Ascending aorta (tissue), 2 donors: ENCODE measurements around the gene NAA11. TPM values are rescaled to one million over a fixed set of nuclear protein-coding genes. Genes with fewer than 3 reads are reported as not detected.

Experiments
- DNase-seq, 2 donors: peaks; one replicate each; pipeline ENCODE4 v3.0.0-alpha.2; 2019; ENCODE audit warnings: low spot score in 2 of 2
- H3K27ac ChIP-seq, 2 donors: fragments of 200-600 bp; sonication (generic); one replicate each; pipeline ENCODE4 v1.5.1; 2016 to 2017; ENCODE audit warnings: mild to moderate bottlenecking in 1 of 2
- H3K27me3 ChIP-seq: fragments of 200-600 bp; sonication (generic); one replicate; pipeline ENCODE4 v1.5.1; 2017
- H3K36me3 ChIP-seq, 2 donors: fragments of 200-600 bp; sonication (generic); one replicate each; pipeline ENCODE4 v1.5.1; 2016
- H3K4me1 ChIP-seq, 2 donors: fragments of 200-600 bp; sonication (generic); one replicate each; pipeline ENCODE4 v1.5.1; 2016 to 2017; ENCODE audit warnings: mild to moderate bottlenecking in 1 of 2
- H3K4me3 ChIP-seq, 2 donors: fragments of 200-600 bp; sonication (generic); one replicate each; pipeline ENCODE4 v1.5.1; 2016 to 2017; ENCODE audit warnings: mild to moderate bottlenecking in 1 of 2
- H3K9me3 ChIP-seq, 2 donors: fragments of 200-600 bp; sonication (generic); one replicate each; pipeline ENCODE4 v1.5.1; 2016
- CTCF ChIP-seq, 3 experiments: fragments of 200-600 bp in 2 of 3; fragments of 450-650 bp in 1 of 3; sonication (generic) in 2 of 3; IDR thresholded peaks; one replicate each; pipeline ENCODE4 v1.5.1; 2016 to 2019; ENCODE audit warnings: antibody characterized with exemption in 3 of 3, mild to moderate bottlenecking in 1 of 3, moderate library complexity in 1 of 3
- intact Hi-C: fragments of 100-400 bp; cut with DNase I; formaldehyde crosslinking; loops from one replicate; pipeline ENCODE4 v1.15.1; 2023
- total RNA-seq: library from RNA; depleted of rRNA; stranded (reverse); fragments of >200 nt; gene quantifications from one replicate; pipeline ENCODE4 v1.1.0, GENCODE V29; 2016

NAA11 gene
- total RNA-seq, 1 donor from 2014 or later = not detected

DNA sequence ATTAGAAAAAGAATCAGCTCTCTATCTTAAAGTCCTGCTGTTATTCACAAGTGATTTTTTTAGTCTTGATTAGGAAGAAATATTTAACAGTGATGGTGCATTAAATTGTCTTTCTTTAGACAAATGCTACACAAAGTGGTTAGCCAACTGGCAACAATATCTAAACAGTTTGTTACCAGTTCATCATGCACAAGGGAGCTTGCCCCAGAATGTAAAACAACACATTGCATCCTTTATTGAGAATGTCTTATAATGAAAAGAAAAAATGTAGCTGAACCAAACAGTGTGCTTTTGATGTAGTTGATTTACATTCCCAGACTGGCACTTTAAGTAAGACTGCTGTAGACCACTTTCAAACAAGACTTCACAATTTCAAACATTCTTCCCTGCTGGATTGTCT lies 34.1 kb upstream of the NAA11 start:
- Histone ChIP-seq H3K9me3 (no peaks in the 10 kb centered on the region), H3K36me3 (no peaks in the 10 kb centered on the region), H3K27me3 (no peaks in the 10 kb centered on the region), H3K4me1 (no peaks in the 10 kb centered on the region), H3K27ac (no peak overlapping the region), H3K4me3 (no peak overlapping the region)
- DNase-seq = no peak
- no peak for TF ChIP-seq CTCF (IDR thresholded peaks at IDR 0.05)
- intact Hi-C loops = no loop called here

GRCh38 chr4:79358438-79358837 lies 32.6 kb upstream of the NAA11 start:
- no peaks in the 10 kb centered on the region for H3K36me3 ChIP-seq
- no peaks in the 10 kb centered on the region for H3K9me3 ChIP-seq
- intact Hi-C loops = no loop called here
- H3K4me1 ChIP-seq = no peaks in the 10 kb centered on the region
- no peak for TF ChIP-seq CTCF (IDR thresholded peaks at IDR 0.05)
- no peak for DNase-seq
- H3K4me3 ChIP-seq = no peak overlapping the region
- no peak overlapping the region for H3K27ac ChIP-seq
- H3K27me3 ChIP-seq = no peaks in the 10 kb centered on the region

- DNase-seq = no peak
- no peak for TF ChIP-seq CTCF (IDR thresholded peaks at IDR 0.05)
- H3K27ac ChIP-seq = no peak overlapping the region
- H3K4me1 ChIP-seq = no peaks in the 10 kb centered on the region
- intact Hi-C loops = no loop called here
- no peaks in the 10 kb centered on the region for H3K27me3 ChIP-seq
- no peak overlapping the region for H3K4me3 ChIP-seq
- H3K9me3 ChIP-seq = no peaks in the 10 kb centered on the region
- H3K36me3 ChIP-seq = no peaks in the 10 kb centered on the region
These were observed 31.5 kb upstream of the NAA11 start for GRCh38 chr4:79357365-79357764.

GRCh38 chr4:79353075-79353474 lies 27.2 kb upstream of the NAA11 start:
- H3K27me3 ChIP-seq = no peaks in the 10 kb centered on the region
- no peak for TF ChIP-seq CTCF (IDR thresholded peaks at IDR 0.05)
- H3K9me3 ChIP-seq = no peaks in the 10 kb centered on the region
- H3K4me1 ChIP-seq = no peaks in the 10 kb centered on the region
- no peak overlapping the region for H3K4me3 ChIP-seq
- DNase-seq = no peak
- H3K36me3 ChIP-seq = no peaks in the 10 kb centered on the region
- no peak overlapping the region for H3K27ac ChIP-seq
- intact Hi-C loops = no loop called here

GRCh38 chr4:79348405-79348804 lies 22.5 kb upstream of the NAA11 start:
- no peak overlapping the region for H3K27ac ChIP-seq
- H3K36me3 ChIP-seq = no peaks in the 10 kb centered on the region
- peaks cover 0 to 3% of the 10 kb centered on the region in 2 donors for H3K4me1 ChIP-seq
- no peak for TF ChIP-seq CTCF (IDR thresholded peaks at IDR 0.05)
- no peaks in the 10 kb centered on the region for H3K27me3 ChIP-seq
- H3K9me3 ChIP-seq = peaks cover 0 to 24% of the 10 kb centered on the region in 2 donors
- intact Hi-C loops = no loop called here
- H3K4me3 ChIP-seq = no peak overlapping the region
- no peak for DNase-seq
